Adrenal gland (tissue), 12 donors: ENCODE data around the gene C19orf47. TPM values are rescaled to one million over a fixed set of nuclear protein-coding genes. Genes with fewer than 3 reads are reported as not detected.

ENCODE experiments used
- DNase-seq, 7 donors: peaks; one replicate each; pipeline ENCODE4 v3.0.0-alpha.2; 2019 to 2020
- H3K27ac ChIP-seq, 5 donors: fragments of 200-600 bp; sonication (generic) in 4 of 5; 1 replicate in 3 of 5; 2 replicates in 2 of 5; pipeline versions ENCODE4 v1.5.1 to v1.8.0; 2016 to 2020; ENCODE audit warnings: mild to moderate bottlenecking in 1 of 5
- H3K27me3 ChIP-seq: fragments of 200-600 bp; 2 replicates; pipeline ENCODE4 v1.8.0; 2021
- H3K36me3 ChIP-seq, 2 donors: fragments of 200-600 bp; replicated peaks in 1 of 2; 1 replicate in 1 of 2; 2 replicates in 1 of 2; pipeline versions ENCODE4 v1.5.1 to v1.8.0; 2018 to 2022
- H3K4me1 ChIP-seq, 2 donors: fragments of 200-600 bp; replicated peaks in 1 of 2; 1 replicate in 1 of 2; 2 replicates in 1 of 2; pipeline versions ENCODE4 v1.5.1 to v1.8.0; 2018 to 2021
- H3K4me3 ChIP-seq, 4 donors: fragments of 200-600 bp; sonication (generic) in 3 of 4; one replicate each; pipeline ENCODE4 v1.5.1; 2016 to 2018
- H3K9me3 ChIP-seq, 3 donors: fragments of 200-600 bp; sonication (generic) in 1 of 3; replicated peaks in 1 of 3; 1 replicate in 2 of 3; 2 replicates in 1 of 3; pipeline versions ENCODE4 v1.5.1 to v1.8.0; 2016 to 2021
- CTCF ChIP-seq, 6 experiments: fragments of 450-650 bp in 4 of 6; fragments of 200-600 bp in 2 of 6; sonication (generic) in 1 of 6; IDR thresholded peaks; 1 replicate in 5 of 6; 2 replicates in 1 of 6; pipeline versions ENCODE4 v1.5.1 to v1.8.0; 2016 to 2021; ENCODE audit warnings: antibody characterized with exemption in 6 of 6, mild to moderate bottlenecking in 2 of 6, moderate library complexity in 1 of 6
- POLR2A ChIP-seq, 2 donors: fragments of 450-650 bp; IDR thresholded peaks; one replicate each; pipeline ENCODE4 v1.6.1; 2017; ENCODE audit warnings: antibody characterized with exemption in 2 of 2, mild to moderate bottlenecking in 2 of 2, moderate library complexity in 1 of 2
- WGBS, 4 donors: extraction: QIAGEN DNeasy Blood & Tissue Kit in 2 of 4; methylation state at CpG; one replicate each; pipeline versions ENCODE4 v1.1.5 to v1.1.7; 2013 to 2017; 5-methylcytosine and 5-hydroxymethylcytosine counted together
- intact Hi-C, 2 donors: fragments of 100-400 bp; cut with DNase I; formaldehyde crosslinking; loops; one replicate each; pipeline versions ENCODE4 v1.14.1 to v1.15.0; 2022 to 2023
- polyA plus RNA-seq, 3 donors: library from polyadenylated mRNA; stranded (reverse); fragments of 200-250 nt in 2 of 3; fragments of 350-450 nt in 1 of 3; fragmentation: Illumina TruSeq in 1 of 3; extraction: RNeasy Lipid Tissue Mini Kit (QIAGEN cat#74804) in 1 of 3; gene quantifications; one replicate each; pipeline ENCODE4 v1.2.3, GENCODE V29; 2013 to 2014
- total RNA-seq, 9 donors: library from RNA; depleted of rRNA in 4 of 9; stranded (reverse); fragments of >200 nt in 4 of 9; fragments of 120-200 nt in 1 of 9; fragmentation: NEBNext Ultra II Directional in 1 of 9; extraction: Animal tissue kit (Norgen Biotek cat#: 25700) in 1 of 9; gene quantifications; one replicate each; pipeline versions ENCODE4 v1.1.0 to v1.2.4, GENCODE V29; 2013 to 2023
- donor health status: healthy with polysubstance abuse.
- donor health status: Bipolar disorder and iron deficiency.
- donor health status: DM: yes; HTN: yes; CAD: no.
- donor health status: DM: no; HTN: no; CAD: no.
- donor health status: DM: no; HTN: no; CAD: no.
- donor health status: DM: yes; HTN: yes; CAD: no.

Gene C19orf47
- total and polyA plus RNA-seq, 12 donors = 7.0 to 20.9 (median 14.6) TPM

DNA sequence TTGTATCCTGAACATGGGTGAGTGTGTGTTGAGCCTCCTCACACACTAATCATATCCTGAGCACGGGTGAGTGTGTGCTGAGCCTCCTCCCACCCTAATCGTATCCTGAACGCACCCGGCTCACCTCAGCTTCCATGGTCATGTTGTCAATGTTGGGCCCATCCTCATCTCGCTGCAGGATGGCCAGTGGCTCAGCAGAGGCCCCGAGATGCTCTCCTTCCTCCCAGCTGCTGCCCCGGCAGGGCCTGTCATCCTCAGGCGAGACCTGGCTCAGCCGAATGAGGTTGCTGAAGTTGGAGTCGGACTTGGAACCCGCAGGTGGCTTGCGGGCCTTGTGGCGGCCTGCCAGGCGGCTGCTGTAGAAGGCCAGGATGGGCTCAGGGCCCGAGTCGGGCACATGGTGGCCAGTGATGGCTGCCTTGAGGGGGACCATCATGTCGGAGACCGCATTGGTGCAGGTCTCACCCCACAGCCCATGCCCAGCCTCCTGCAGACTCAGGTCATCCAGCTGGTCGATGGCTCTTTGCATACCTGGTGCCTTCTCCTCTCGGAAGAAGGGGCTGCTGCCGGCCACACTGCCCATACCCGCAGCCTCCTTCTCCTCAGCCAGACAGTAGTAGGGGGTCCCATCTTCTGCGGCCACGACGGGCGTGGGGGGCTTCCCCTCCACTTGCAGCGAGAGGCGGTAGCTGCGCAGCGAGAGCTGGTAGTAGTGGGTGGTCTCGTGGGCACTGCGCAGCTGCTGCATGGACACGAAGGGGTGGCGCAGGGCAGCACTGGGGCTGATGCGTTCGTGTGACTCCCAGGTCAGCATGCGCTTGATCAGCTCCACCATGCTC, 32.2 kb upstream of the C19orf47 start:
- intact Hi-C loops = no loop called here
- H3K4me1 ChIP-seq = no peaks in the 10 kb centered on the region
- 82 to 89% (median 87%) methylated on average over 21 to 37 of the region's 37 CpGs for WGBS, 4 donors
- H3K27me3 ChIP-seq = no peaks in the 10 kb centered on the region
- DNase-seq = no peak
- TF ChIP-seq CTCF (IDR thresholded peaks at IDR 0.05) = no peak
- no peak for TF ChIP-seq POLR2A (IDR thresholded peaks at IDR 0.05)
- H3K9me3 ChIP-seq = no peaks in the 10 kb centered on the region
- H3K27ac ChIP-seq = no peak overlapping the region
- no peak overlapping the region for H3K4me3 ChIP-seq
- peaks cover 0 to 31% of the 10 kb centered on the region in 2 donors for H3K36me3 ChIP-seq

- no peak for DNase-seq
- WGBS, 4 donors = 83 to 90% (median 87%) methylated on average over 9 to 11 of the region's 11 CpGs
- no peaks in the 10 kb centered on the region for H3K27me3 ChIP-seq
- no peaks in the 10 kb centered on the region for H3K9me3 ChIP-seq
- H3K4me3 ChIP-seq = no peak overlapping the region
- H3K27ac ChIP-seq = no peak overlapping the region
- H3K36me3 ChIP-seq = peaks cover 0 to 36% of the 10 kb centered on the region in 2 donors
- H3K4me1 ChIP-seq = no peaks in the 10 kb centered on the region
- TF ChIP-seq CTCF (IDR thresholded peaks at IDR 0.05) (no peak), POLR2A (IDR thresholded peaks at IDR 0.05) (no peak)
- intact Hi-C loops = loop anchor here in 1 of 2 donors (10.0 kb wide), 1 partner anchor 75 kb away; no protein-coding TSS in a partner anchor
Observed at GRCh38 chr19:40379446-40380198, 31.4 kb upstream of the C19orf47 start.

DNA sequence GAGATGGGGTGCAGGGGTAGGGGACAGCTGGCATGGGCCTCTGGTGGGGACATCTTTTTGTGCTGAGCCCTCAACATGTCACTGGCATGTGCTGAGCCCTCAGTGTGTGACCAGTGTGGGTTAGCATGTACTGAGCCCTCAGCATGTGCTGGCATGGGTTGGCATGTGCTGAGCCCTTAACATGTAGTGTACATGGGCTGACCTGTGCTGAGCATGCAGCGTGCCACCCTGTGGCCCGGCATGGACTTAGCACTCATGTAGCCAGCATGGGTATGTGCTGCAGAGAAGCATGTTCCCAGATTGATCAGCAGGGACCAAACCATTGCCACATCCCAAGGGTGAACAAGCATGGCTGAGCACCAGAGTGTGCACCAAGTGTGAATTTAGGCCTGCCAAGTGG, 30.3 kb upstream of the C19orf47 start:
- H3K36me3 ChIP-seq = peaks cover 0 to 47% of the 10 kb centered on the region in 2 donors
- no peaks in the 10 kb centered on the region for H3K27me3 ChIP-seq
- no peak overlapping the region for H3K4me3 ChIP-seq
- no peaks in the 10 kb centered on the region for H3K9me3 ChIP-seq
- peak in 1 of 7 donors; percentile 19 for DNase-seq
- no peak overlapping the region for H3K27ac ChIP-seq
- WGBS, 4 donors = 88 to 100% (median 91%) methylated on average over 1 to 2 of the region's 2 CpGs; no CpG with 5 or more reads in 1 of the 4 donors
- H3K4me1 ChIP-seq = no peaks in the 10 kb centered on the region
- intact Hi-C loops = loop anchor here in 1 of 2 donors (10.0 kb wide), 1 partner anchor 74 kb away; no protein-coding TSS in a partner anchor
- TF ChIP-seq POLR2A (IDR thresholded peaks at IDR 0.05) = no peak
- no peak for TF ChIP-seq CTCF (IDR thresholded peaks at IDR 0.05)

GRCh38 chr19:40377876-40378385, 29.7 kb upstream of the C19orf47 start:
- peaks cover 0 to 53% of the 10 kb centered on the region in 2 donors for H3K36me3 ChIP-seq
- no peak for TF ChIP-seq CTCF (IDR thresholded peaks at IDR 0.05)
- TF ChIP-seq POLR2A (IDR thresholded peaks at IDR 0.05) = no peak
- 80 to 92% (median 84%) methylated on average over 9 to 25 of the region's 25 CpGs for WGBS, 4 donors

More at GRCh38 chr19:40377876-40378385, 29.7 kb upstream of the C19orf47 start:
- peak in 1 of 7 donors; percentile 17 for DNase-seq
- Histone ChIP-seq H3K4me1 (no peaks in the 10 kb centered on the region), H3K4me3 (no peak overlapping the region), H3K9me3 (no peaks in the 10 kb centered on the region), H3K27ac (no peak overlapping the region), H3K27me3 (no peaks in the 10 kb centered on the region)
- intact Hi-C loops = loop anchor here in 1 of 2 donors (10.0 kb wide), 1 partner anchor 73 kb away; no protein-coding TSS in a partner anchor
